ENCODE data around the gene KNDC1.
"Not testable (repeated sequence)": the region's sequence is repeated elsewhere in the genome, so short reads cannot be mapped to it uniquely, and the experiment has no call there.

Gene KNDC1

GRCh38 chr10:133159950-133160825, at the start of gene KNDC1:
TSS of gene KNDC1 (plus strand) at chr10:133160219. CDS start at chr10:133160468, 249 bp downstream.
- no peak for DNase-seq

- no peak for DNase-seq
Measured at GRCh38 chr10:133110609-133111275, 49.3 kb upstream of the KNDC1 start.

- not testable (repeated sequence) for DNase-seq
Measured at GRCh38 chr10:133111640-133112039, 48.4 kb upstream of the KNDC1 start.

GRCh38 chr10:133113146-133113830, 46.7 kb upstream of the KNDC1 start:
- DNase-seq: no peak

- no peak for DNase-seq
Measured at GRCh38 chr10:133113847-133114246, 46.2 kb upstream of the KNDC1 start.

GRCh38 chr10:133114251-133114650, 45.8 kb upstream of the KNDC1 start:
- no peak for DNase-seq

- DNase-seq: no peak
Measured at GRCh38 chr10:133114726-133115452, 45.1 kb upstream of the KNDC1 start.

- no peak for DNase-seq
Measured at GRCh38 chr10:133115453-133115842, 44.6 kb upstream of the KNDC1 start.

GRCh38 chr10:133115976-133116375, 44.0 kb upstream of the KNDC1 start:
- DNase-seq: no peak

- no peak for DNase-seq
Measured at GRCh38 chr10:133116455-133116854, 43.6 kb upstream of the KNDC1 start.

- DNase-seq: no peak
Measured at GRCh38 chr10:133117036-133117687, 42.9 kb upstream of the KNDC1 start.

- no peak for DNase-seq
Measured at GRCh38 chr10:133117688-133118071, 42.3 kb upstream of the KNDC1 start.

- no peak for DNase-seq
Measured at GRCh38 chr10:133121479-133121878, 38.5 kb upstream of the KNDC1 start.

- DNase-seq: no peak
Measured at GRCh38 chr10:133122171-133122935, 37.7 kb upstream of the KNDC1 start.

- no peak for DNase-seq
Measured at GRCh38 chr10:133123050-133123745, 36.8 kb upstream of the KNDC1 start.

- no peak for DNase-seq
Measured at GRCh38 chr10:133123746-133124356, 36.2 kb upstream of the KNDC1 start.

GRCh38 chr10:133124357-133125211, 35.4 kb upstream of the KNDC1 start:
- no peak for DNase-seq

GRCh38 chr10:133125901-133126300, 34.1 kb upstream of the KNDC1 start:
- no peak for DNase-seq

All from T1000 (cell line).